Effector CD8-positive, alpha-beta T cell (primary cell): ENCODE results near the gene CCDC134.
A peak's percentile ranks its signal among the peaks of the same experiment; 100 is the strongest.
"Not testable (repeated sequence)": the region's sequence is repeated elsewhere in the genome, so short reads cannot be mapped to it uniquely, and the experiment has no call there.

Source experiments
- DNase-seq: peaks from one replicate; lab custom pipeline; 2025; lab: John Stamatoyannopoulos, UW

CCDC134 gene

DNA sequence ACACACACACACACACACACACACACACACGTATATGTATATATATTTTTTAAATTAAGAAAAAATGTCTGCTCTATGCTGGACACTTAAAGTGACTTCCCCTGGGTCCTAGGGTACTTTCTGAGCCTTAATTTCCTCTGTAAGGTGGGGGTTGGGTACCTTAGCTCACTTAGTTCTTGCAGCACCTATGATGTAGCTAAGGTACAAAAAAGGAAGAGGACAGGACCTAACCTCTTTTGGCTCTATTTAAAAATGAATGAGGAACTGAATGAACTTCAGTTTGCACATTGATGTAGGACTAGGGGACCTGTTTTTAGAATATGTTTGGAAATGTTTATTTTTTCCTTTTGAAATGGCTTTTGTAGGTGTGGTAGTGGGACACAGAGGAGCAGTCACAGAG, 43.6 kb downstream of the CCDC134 start:
- DNase-seq = no peak

GRCh38 chr22:41844513-41844912, 44.0 kb downstream of the CCDC134 start:
- no peak for DNase-seq

GRCh38 chr22:41845380-41846267, 45.1 kb downstream of the CCDC134 start:
- no peak for DNase-seq

GRCh38 chr22:41846268-41846987, 45.9 kb downstream of the CCDC134 start:
- no peak for DNase-seq

DNA sequence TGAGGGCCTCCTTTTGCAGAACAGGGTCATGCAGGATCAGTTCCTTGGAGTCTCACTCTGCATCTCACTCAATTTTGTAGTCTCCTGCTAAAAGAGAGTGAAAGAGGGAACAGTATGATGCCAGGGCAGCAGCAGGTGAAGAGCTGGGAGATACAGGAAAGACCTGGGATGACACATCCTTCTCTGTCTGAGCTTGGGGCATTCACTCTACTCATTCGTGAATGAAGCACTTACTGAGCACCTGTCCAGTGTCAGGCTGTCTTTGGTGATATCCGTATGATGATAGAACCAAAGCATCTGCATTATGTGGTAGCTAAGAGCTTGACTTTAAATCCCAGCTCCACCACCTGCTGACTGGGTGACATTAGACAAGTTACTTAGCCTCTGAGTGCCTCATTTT, 46.8 kb downstream of the CCDC134 start:
- no peak for DNase-seq

- DNase-seq = no peak
Measured at GRCh38 chr22:41848468-41848867, 48.0 kb downstream of the CCDC134 start.

GRCh38 chr22:41856469-41856868, 56.0 kb downstream of the CCDC134 start:
- DNase-seq = no peak

GRCh38 chr22:41857155-41857859, 56.8 kb downstream of the CCDC134 start:
- DNase-seq = peak; percentile 47

DNA sequence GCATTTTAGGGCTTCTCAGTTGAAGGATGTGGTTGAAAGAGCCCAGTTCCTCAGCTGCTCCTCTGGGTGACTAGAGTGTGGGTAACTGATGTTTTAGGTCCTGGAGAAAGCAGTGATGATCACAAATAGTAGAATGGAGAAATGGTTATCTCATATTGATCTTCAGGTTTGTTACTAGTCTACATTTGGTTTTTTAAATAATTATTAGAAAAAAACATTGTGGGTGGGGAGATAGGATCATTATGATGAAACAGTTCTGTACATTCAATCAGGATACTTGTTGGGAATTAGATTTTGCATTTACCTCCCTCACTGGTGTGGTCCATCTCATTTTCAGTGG, 57.4 kb downstream of the CCDC134 start:
- no peak for DNase-seq

DNA sequence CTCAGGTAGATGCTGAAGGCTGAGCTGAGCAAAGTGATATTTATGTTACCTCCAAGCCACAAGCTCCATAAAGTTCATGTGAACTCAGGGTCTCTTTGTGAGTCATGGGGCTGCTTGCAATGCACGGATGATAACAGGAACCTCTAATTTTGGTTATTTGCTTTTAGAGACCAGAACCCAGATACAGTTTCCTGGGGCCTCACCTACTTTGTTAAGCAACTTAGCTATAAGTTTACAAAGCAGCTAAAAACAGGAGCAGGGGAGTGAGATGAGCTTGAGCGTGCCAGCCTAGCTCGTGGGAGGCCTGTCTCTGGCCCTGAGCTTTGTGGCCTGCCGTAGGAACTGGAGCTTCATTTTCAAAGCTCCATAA, 61.7 kb downstream of the CCDC134 start:
- no peak for DNase-seq

DNA sequence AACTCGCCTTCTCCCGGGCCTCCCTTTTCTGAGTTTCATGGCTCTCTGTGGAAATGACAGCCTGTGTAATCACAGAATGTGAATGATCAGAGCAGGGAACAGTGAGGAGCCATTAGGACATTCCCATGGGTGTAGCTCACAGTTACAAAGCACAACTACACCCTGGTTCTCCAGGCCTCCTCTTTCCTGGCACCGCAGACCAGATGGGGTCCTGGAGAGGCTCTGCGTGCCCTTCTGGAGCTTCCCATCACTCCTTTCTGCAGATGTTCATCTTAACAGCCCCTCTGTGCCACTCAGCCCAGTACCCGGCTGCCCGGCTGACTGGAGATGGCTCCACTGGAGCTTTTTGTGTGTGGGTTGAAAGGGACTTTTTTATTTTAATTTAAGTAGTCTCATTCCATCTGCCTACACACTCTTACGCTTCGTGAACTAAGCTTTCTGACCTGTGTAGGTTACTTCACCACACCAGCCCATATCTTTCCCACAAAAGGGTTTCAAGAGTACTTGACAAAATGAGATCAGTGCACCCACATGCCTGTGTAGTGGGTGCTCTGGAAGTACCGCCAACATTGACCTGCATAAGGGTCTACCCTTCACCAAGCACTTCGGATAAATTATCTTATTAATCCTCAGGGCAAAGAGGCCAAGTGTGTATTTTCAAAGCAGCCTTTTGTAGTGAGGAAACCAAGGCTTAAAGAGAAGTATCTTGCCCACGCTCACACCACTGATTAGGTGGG, 62.2 kb downstream of the CCDC134 start:
- DNase-seq = no peak

DNA sequence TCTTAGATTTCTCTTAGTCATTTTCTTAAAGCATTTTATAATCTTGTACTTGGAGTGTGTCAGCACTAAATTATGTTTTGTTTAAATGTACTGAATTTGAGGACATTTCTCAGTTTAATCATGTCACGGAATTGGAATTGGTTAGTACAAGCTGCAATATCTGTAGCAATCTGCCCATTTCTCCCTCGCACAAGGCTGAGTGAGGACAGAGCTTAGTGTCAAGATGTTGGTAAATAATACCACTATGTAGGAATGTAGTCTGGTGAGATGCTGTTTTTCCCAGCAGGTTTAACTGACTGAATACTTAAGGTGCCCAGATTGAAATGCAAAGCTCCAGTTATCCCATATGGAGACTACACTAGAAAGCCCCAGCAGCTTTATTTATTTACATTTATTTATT, 63.0 kb downstream of the CCDC134 start:
- DNase-seq = no peak

- no peak for DNase-seq
Measured at GRCh38 chr22:41868556-41868955, 68.1 kb downstream of the CCDC134 start.

DNA sequence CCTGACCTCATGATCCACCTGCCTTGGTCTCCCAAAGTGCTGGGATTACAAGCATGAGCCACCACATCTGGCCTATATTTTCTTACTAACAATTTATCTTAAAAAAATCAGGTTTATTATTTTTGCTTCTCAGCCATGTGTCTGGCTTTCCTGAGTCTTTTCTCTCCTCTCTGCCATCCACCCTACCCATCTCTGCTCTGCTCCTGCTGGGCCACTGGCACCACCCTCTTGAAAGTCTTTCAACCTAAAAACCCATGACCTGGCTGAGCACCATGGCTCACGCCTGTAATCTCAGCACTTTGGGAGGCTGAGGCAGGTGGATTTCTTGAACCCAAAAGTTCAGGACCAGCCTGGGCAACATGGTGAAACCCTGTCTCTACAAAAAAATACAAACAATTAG, 69.6 kb downstream of the CCDC134 start:
- not testable (repeated sequence) for DNase-seq

DNA sequence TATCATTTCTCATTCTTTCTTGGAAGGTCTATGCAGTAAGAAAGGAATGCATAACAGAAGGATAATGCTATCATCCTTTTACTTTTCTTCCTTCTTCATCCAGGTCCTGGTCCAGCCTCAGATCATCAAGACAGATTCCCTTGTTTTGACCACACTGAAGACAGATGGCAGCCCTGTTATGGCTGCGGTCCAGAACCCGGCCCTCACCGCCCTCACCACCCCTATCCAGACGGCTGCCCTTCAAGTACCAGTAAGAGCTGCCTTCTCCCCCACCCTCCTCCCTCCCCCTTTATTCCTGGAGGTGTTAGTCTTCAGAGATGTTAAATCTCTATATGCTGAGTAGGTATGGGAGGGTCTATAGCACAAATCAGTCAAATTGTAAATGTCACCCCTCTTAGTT, 70.3 kb downstream of the CCDC134 start:
- no peak for DNase-seq

- DNase-seq = no peak
Measured at GRCh38 chr22:41873391-41873790, 72.9 kb downstream of the CCDC134 start.

GRCh38 chr22:41874090-41874489, 73.6 kb downstream of the CCDC134 start:
- DNase-seq = no peak

GRCh38 chr22:41875531-41876270, 75.2 kb downstream of the CCDC134 start:
- no peak for DNase-seq
